HS-27A (cell line): ENCODE results near the gene SYNPR.

Source experiments
- DNase-seq: peaks from one replicate; pipeline ENCODE4 v3.0.0-alpha.2; 2012; ENCODE audit warnings: low read depth, missing footprints

SYNPR gene

GRCh38 chr3:63384382-63384781, 106.3 kb downstream of the SYNPR start:
- no peak for DNase-seq

- DNase-seq: no peak
These were observed 107.5 kb downstream of the SYNPR start for GRCh38 chr3:63385629-63386028.

- DNase-seq: no peak
These were observed 108.5 kb downstream of the SYNPR start for GRCh38 chr3:63386568-63386967.

- DNase-seq: no peak
These were observed 109.5 kb downstream of the SYNPR start for GRCh38 chr3:63387568-63387967.

- no peak for DNase-seq
These were observed 112.7 kb downstream of the SYNPR start for GRCh38 chr3:63390710-63391230.

GRCh38 chr3:63395960-63396359, 117.9 kb downstream of the SYNPR start:
- DNase-seq: no peak

- peak; percentile 51 for DNase-seq
These were observed 122.2 kb downstream of the SYNPR start for GRCh38 chr3:63400246-63400860.

GRCh38 chr3:63405882-63406281, 127.8 kb downstream of the SYNPR start:
- no peak for DNase-seq

- no peak for DNase-seq
These were observed 135.4 kb downstream of the SYNPR start for GRCh38 chr3:63413523-63413922.

- DNase-seq: no peak
These were observed 136.5 kb downstream of the SYNPR start for GRCh38 chr3:63414607-63415006.

GRCh38 chr3:63429905-63430304, 151.8 kb downstream of the SYNPR start:
- no peak for DNase-seq

- no peak for DNase-seq
These were observed 152.8 kb downstream of the SYNPR start for GRCh38 chr3:63430875-63431274.

GRCh38 chr3:63437858-63438257, 159.8 kb downstream of the SYNPR start:
- no peak for DNase-seq

- DNase-seq: no peak
These were observed 160.8 kb downstream of the SYNPR start for GRCh38 chr3:63438826-63439371.

GRCh38 chr3:63441262-63441661, 163.2 kb downstream of the SYNPR start:
- DNase-seq: no peak

- DNase-seq: no peak
These were observed 164.8 kb downstream of the SYNPR start for GRCh38 chr3:63442918-63443317.

GRCh38 chr3:63450023-63450422, 171.9 kb downstream of the SYNPR start:
- DNase-seq: no peak

- DNase-seq: no peak
These were observed 172.7 kb downstream of the SYNPR start for GRCh38 chr3:63450634-63451363.

- DNase-seq: no peak
These were observed 178.8 kb downstream of the SYNPR start for GRCh38 chr3:63456901-63457300.

- no peak for DNase-seq
These were observed 180.3 kb downstream of the SYNPR start for GRCh38 chr3:63458405-63458804.

GRCh38 chr3:63462732-63463131, 184.6 kb downstream of the SYNPR start:
- DNase-seq: no peak

- no peak for DNase-seq
These were observed 189.3 kb downstream of the SYNPR start for GRCh38 chr3:63467392-63467791.

- no peak for DNase-seq
These were observed 192.6 kb downstream of the SYNPR start for GRCh38 chr3:63470745-63471144.
